HepG2 (cell line): ENCODE data around the gene DOK5.

ENCODE experiments used
- GFI1 ChIP-seq: sonication (generic); formaldehyde crosslinking; IDR thresholded peaks from 2 replicates; pipeline ENCODE4 v1.5.0; 2020; ENCODE audit warnings: missing genetic modification reagents, mild to moderate bottlenecking, borderline replicate concordance
- HES4 ChIP-seq: sonication (generic); formaldehyde crosslinking; IDR thresholded peaks from 2 replicates; pipeline ENCODE4 v1.9.0; 2021; ENCODE audit warnings: mild to moderate bottlenecking, missing genetic modification reagents, borderline replicate concordance
- MED8 ChIP-seq: sonication (generic); formaldehyde crosslinking; IDR thresholded peaks from 2 replicates; pipeline ENCODE4 v1.8.1; 2023; ENCODE audit warnings: mild to moderate bottlenecking, missing genetic modification reagents; ENCODE audit not compliant: insufficient replicate concordance
- MIER3 ChIP-seq: IDR thresholded peaks from 2 replicates; pipeline ENCODE4 v1.6.1; 2016; ENCODE audit warnings: missing compliant biosample characterization, borderline replicate concordance
- NRL ChIP-seq: sonication (generic); formaldehyde crosslinking; IDR thresholded peaks from 2 replicates; pipeline ENCODE4 v1.5.0; 2020; ENCODE audit warnings: missing genetic modification reagents, mild to moderate bottlenecking, moderate library complexity, borderline replicate concordance
- POLR2A ChIP-seq, 2 experiments: IDR thresholded peaks; 2 replicates each; pipeline ENCODE4 v1.6.1; 2011; ENCODE audit warnings: low read depth in 2 of 2, low read length in 2 of 2, mild to moderate bottlenecking in 1 of 2, moderate library complexity in 1 of 2; ENCODE audit not compliant: insufficient read depth in 1 of 2
- POLR2AphosphoS5 ChIP-seq: IDR thresholded peaks from 2 replicates; pipeline ENCODE4 v1.6.1; 2012; ENCODE audit warnings: low read depth, low read length
- RAD21 ChIP-seq: fragments of 450-650 bp; formaldehyde crosslinking; IDR thresholded peaks from 2 replicates; pipeline ENCODE4 v1.5.0; 2020; ENCODE audit warnings: mild to moderate bottlenecking
- ZNF33B ChIP-seq: sonication (generic); formaldehyde crosslinking; IDR thresholded peaks from 2 replicates; pipeline ENCODE4 v1.5.1; 2020; ENCODE audit warnings: mild to moderate bottlenecking, missing genetic modification reagents
- ZNF34 ChIP-seq: sonication (generic); formaldehyde crosslinking; IDR thresholded peaks from 2 replicates; pipeline ENCODE4 v1.4.0; 2020; ENCODE audit warnings: mild to moderate bottlenecking, missing genetic modification reagents, borderline replicate concordance
- TF ChIP-seq, protein P1 (sequence below): sonication (generic); formaldehyde crosslinking; IDR thresholded peaks from 2 replicates; pipeline ENCODE4 v1.4.0; 2020; ENCODE audit warnings: missing genetic modification reagents

DNA sequence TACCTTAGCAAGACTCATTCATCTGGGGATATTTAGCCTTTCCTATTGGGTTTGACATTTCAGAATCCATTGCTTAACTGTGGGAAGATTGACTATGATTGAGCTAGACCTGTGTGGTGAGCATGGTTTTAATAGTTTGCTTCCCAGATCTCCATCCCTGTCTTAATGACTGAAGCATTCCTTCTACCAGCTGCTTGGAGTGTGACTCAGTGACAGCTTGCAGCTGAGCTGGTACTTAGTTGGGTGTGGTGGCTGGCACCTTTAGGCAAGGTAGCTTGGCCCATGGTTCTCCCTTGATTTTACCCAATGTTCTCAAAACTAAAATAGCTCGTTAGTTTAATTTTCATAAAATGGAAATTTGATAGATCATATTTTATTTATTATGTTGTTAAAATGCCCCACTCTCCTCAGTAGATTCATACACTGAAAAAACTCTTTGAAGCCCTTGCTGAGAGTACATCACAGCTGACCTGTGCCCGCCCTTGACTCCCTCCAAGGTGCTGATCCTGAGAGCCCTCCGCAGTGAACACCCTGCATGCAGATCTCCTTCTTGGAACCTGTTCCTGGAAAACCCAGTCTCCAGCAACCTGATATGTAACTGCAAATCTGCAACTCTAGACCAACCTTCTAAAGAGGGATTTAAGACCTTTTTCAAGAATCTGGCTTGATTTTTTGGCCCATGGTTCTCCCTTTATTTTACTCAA lies 19.1 kb downstream of the DOK5 start:
- TF ChIP-seq POLR2A (IDR thresholded peaks at IDR 0.05; ENCODE audit: insufficient read depth in 1 of 2, low read depth in 2 of 2, low read length in 2 of 2) (no peak), RAD21 (CRISPR knock-in tag) (no peak), GFI1 (no peak), MED8 (CRISPR knock-in tag) (no peak), POLR2AphosphoS5 (no peak), MIER3 (CRISPR knock-in tag) (no peak), HES4 (CRISPR knock-in tag) (no peak), NRL (CRISPR knock-in tag) (no peak), ZNF34 (no peak), ZNF33B (CRISPR knock-in tag) (no peak)
- TF ChIP-seq, protein P1, sequence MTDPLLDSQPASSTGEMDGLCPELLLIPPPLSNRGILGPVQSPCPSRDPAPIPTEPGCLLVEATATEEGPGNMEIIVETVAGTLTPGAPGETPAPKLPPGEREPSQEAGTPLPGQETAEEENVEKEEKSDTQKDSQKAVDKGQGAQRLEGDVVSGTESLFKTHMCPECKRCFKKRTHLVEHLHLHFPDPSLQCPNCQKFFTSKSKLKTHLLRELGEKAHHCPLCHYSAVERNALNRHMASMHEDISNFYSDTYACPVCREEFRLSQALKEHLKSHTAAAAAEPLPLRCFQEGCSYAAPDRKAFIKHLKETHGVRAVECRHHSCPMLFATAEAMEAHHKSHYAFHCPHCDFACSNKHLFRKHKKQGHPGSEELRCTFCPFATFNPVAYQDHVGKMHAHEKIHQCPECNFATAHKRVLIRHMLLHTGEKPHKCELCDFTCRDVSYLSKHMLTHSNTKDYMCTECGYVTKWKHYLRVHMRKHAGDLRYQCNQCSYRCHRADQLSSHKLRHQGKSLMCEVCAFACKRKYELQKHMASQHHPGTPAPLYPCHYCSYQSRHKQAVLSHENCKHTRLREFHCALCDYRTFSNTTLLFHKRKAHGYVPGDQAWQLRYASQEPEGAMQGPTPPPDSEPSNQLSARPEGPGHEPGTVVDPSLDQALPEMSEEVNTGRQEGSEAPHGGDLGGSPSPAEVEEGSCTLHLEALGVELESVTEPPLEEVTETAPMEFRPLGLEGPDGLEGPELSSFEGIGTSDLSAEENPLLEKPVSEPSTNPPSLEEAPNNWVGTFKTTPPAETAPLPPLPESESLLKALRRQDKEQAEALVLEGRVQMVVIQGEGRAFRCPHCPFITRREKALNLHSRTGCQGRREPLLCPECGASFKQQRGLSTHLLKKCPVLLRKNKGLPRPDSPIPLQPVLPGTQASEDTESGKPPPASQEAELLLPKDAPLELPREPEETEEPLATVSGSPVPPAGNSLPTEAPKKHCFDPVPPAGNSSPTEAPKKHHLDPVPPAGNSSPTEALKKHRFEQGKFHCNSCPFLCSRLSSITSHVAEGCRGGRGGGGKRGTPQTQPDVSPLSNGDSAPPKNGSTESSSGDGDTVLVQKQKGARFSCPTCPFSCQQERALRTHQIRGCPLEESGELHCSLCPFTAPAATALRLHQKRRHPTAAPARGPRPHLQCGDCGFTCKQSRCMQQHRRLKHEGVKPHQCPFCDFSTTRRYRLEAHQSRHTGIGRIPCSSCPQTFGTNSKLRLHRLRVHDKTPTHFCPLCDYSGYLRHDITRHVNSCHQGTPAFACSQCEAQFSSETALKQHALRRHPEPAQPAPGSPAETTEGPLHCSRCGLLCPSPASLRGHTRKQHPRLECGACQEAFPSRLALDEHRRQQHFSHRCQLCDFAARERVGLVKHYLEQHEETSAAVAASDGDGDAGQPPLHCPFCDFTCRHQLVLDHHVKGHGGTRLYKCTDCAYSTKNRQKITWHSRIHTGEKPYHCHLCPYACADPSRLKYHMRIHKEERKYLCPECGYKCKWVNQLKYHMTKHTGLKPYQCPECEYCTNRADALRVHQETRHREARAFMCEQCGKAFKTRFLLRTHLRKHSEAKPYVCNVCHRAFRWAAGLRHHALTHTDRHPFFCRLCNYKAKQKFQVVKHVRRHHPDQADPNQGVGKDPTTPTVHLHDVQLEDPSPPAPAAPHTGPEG: no peak
